Middle frontal gyrus (tissue), 1 donor: ENCODE measurements around the gene ZCWPW1.
"Not testable (repeated sequence)": the region's sequence is repeated elsewhere in the genome, so short reads cannot be mapped to it uniquely, and the experiment has no call there.

Experiments used
- DNase-seq: peaks from one replicate; pipeline ENCODE4 v3.0.0-alpha.2; 2015; ENCODE audit warnings: low spot score; ENCODE audit errors: extremely low spot score

The ZCWPW1 gene

GRCh38 chr7:100356416-100357068, 72.0 kb downstream of the ZCWPW1 start:
- DNase-seq, result no peak

GRCh38 chr7:100353685-100354330, 74.7 kb downstream of the ZCWPW1 start:
- DNase-seq, result no peak

- DNase-seq, result no peak
Observed at GRCh38 chr7:100352984-100353684, 75.4 kb downstream of the ZCWPW1 start.

GRCh38 chr7:100352230-100352781, 76.2 kb downstream of the ZCWPW1 start:
- DNase-seq, result not testable (repeated sequence)

- DNase-seq, result no peak
Observed at GRCh38 chr7:100351657-100352058, 76.8 kb downstream of the ZCWPW1 start.
